Trophoblast cell (in vitro differentiated cells and primary cell): ENCODE results near the gene GCN1.

Source experiments
- DNase-seq, 2 donors: peaks; one replicate each; pipeline ENCODE4 v3.0.0-alpha.2; 2016
- H2AFZ ChIP-seq: 2 replicates; pipeline ENCODE4 v1.6.1; 2013; ENCODE audit warnings: low read length, moderate library complexity, mild to moderate bottlenecking; ENCODE audit not compliant: insufficient read depth, poor library complexity
- H2AK5ac ChIP-seq: 2 replicates; pipeline ENCODE4 v1.6.1; 2013; ENCODE audit warnings: mild to moderate bottlenecking, low read length
- H2BK120ac ChIP-seq: 2 replicates; pipeline ENCODE4 v1.6.1; 2013; ENCODE audit warnings: low read length, mild to moderate bottlenecking, moderate library complexity; ENCODE audit not compliant: insufficient read depth, poor library complexity
- H2BK12ac ChIP-seq: 2 replicates; pipeline ENCODE4 v1.6.1; 2013; ENCODE audit warnings: mild to moderate bottlenecking, low read length, moderate library complexity
- H2BK5ac ChIP-seq: 2 replicates; pipeline ENCODE4 v1.6.1; 2013; ENCODE audit warnings: low read length, low read depth, moderate library complexity, mild to moderate bottlenecking; ENCODE audit not compliant: poor library complexity
- H3K14ac ChIP-seq: 2 replicates; pipeline ENCODE4 v1.6.1; 2013; ENCODE audit warnings: mild to moderate bottlenecking, low read length
- H3K18ac ChIP-seq: 2 replicates; pipeline ENCODE4 v1.6.1; 2013; ENCODE audit warnings: mild to moderate bottlenecking, low read length
- H3K23ac ChIP-seq: 2 replicates; pipeline ENCODE4 v1.6.1; 2013; ENCODE audit warnings: low read length
- H3K27ac ChIP-seq: 2 replicates; pipeline ENCODE4 v1.5.1; 2013; ENCODE audit warnings: low read depth, mild to moderate bottlenecking, inconsistent platforms, low read length, moderate library complexity
- H3K27me3 ChIP-seq: 2 replicates; pipeline ENCODE4 v1.6.1; 2013; ENCODE audit warnings: inconsistent platforms, mild to moderate bottlenecking, low read length, moderate library complexity; ENCODE audit not compliant: insufficient read depth
- H3K36me3 ChIP-seq, 2 experiments: 1 replicate in 1 of 2; 2 replicates in 1 of 2; pipeline ENCODE4 v1.6.1; 2013; ENCODE audit warnings: low read length in 2 of 2, mild to moderate bottlenecking in 2 of 2, moderate library complexity in 1 of 2; ENCODE audit not compliant: insufficient read depth in 2 of 2, control insufficient read depth in 1 of 2
- H3K4ac ChIP-seq: 2 replicates; pipeline ENCODE4 v1.6.1; 2013; ENCODE audit warnings: low read depth, mild to moderate bottlenecking, low read length, moderate library complexity
- H3K4me1 ChIP-seq, 2 experiments: 1 replicate in 1 of 2; 2 replicates in 1 of 2; pipeline ENCODE4 v1.6.1; 2013; ENCODE audit warnings: low read length in 2 of 2, mild to moderate bottlenecking in 2 of 2, moderate library complexity in 1 of 2; ENCODE audit not compliant: insufficient read depth in 2 of 2, control insufficient read depth in 1 of 2
- H3K4me2 ChIP-seq: 2 replicates; pipeline ENCODE4 v1.6.1; 2013; ENCODE audit warnings: inconsistent platforms, mild to moderate bottlenecking, low read length, moderate library complexity
- H3K4me3 ChIP-seq: 2 replicates; pipeline ENCODE4 v1.5.1; 2013; ENCODE audit warnings: mild to moderate bottlenecking, low read depth, low read length, inconsistent platforms
- H3K79me1 ChIP-seq: one replicate; pipeline ENCODE4 v1.6.1; 2013; ENCODE audit warnings: low read length
- H3K79me2 ChIP-seq: 2 replicates; pipeline ENCODE4 v1.6.1; 2013; ENCODE audit warnings: low read length, mild to moderate bottlenecking; ENCODE audit not compliant: control insufficient read depth, insufficient read depth, poor library complexity
- H3K9ac ChIP-seq: 2 replicates; pipeline ENCODE4 v1.6.1; 2013; ENCODE audit warnings: mild to moderate bottlenecking, low read length
- H3K9me3 ChIP-seq: 2 replicates; pipeline ENCODE4 v1.6.1; 2013; ENCODE audit warnings: low read depth, mild to moderate bottlenecking, control low read depth, inconsistent platforms, low read length; ENCODE audit not compliant: insufficient read depth
- H4K12ac ChIP-seq: 2 replicates; pipeline ENCODE4 v1.6.1; 2013; ENCODE audit warnings: low read depth, mild to moderate bottlenecking, low read length, moderate library complexity
- H4K8ac ChIP-seq: 2 replicates; pipeline ENCODE4 v1.6.1; 2013; ENCODE audit warnings: low read depth, mild to moderate bottlenecking, low read length, moderate library complexity
- H4K91ac ChIP-seq: one replicate; pipeline ENCODE4 v1.6.1; 2013; ENCODE audit warnings: low read depth, mild to moderate bottlenecking, low read length, moderate library complexity
- WGBS: extraction: QIAGEN DNeasy Blood & Tissue Kit; methylation state at CpG from one replicate; pipeline ENCODE4 v1.1.7; 2013; ENCODE audit warnings: missing lambda C conversion rate; ENCODE audit not compliant: insufficient read length, insufficient coverage; ENCODE audit errors: extremely low coverage; 5-methylcytosine and 5-hydroxymethylcytosine counted together

GCN1 gene

GRCh38 chr12:120158351-120158750 is 36.2 kb downstream of the GCN1 start:
- Histone ChIP-seq H3K9me3 (peaks cover 4% of the 10 kb centered on the region), H4K91ac (no peak overlapping the region), H3K27ac (no peak overlapping the region), H4K8ac (no peak overlapping the region), H3K79me1 (no peaks in the 10 kb centered on the region), H2BK12ac (no peak overlapping the region), H3K4ac (no peak overlapping the region), H3K79me2 (no peaks in the 10 kb centered on the region), H3K36me3 (peaks cover 84 to 94% of the 10 kb centered on the region in 2 experiments), H4K12ac (no peak overlapping the region), H3K4me2 (no peak overlapping the region), H2AFZ (no peak overlapping the region), H3K18ac (no peak overlapping the region), H3K23ac (no peak overlapping the region), H2AK5ac (no peak overlapping the region), H3K14ac (no peak overlapping the region), H3K4me1 (no peaks in the 10 kb centered on the region), H3K4me3 (no peak overlapping the region), H2BK120ac (no peak overlapping the region), H2BK5ac (no peak overlapping the region), H3K27me3 (no peaks in the 10 kb centered on the region), H3K9ac (no peak overlapping the region)
- DNase-seq, result no peak
- WGBS, result no CpG with 5 or more reads among the region's 10 CpGs

- Histone ChIP-seq H3K4ac (no peak overlapping the region), H3K9me3 (peaks cover 2% of the 10 kb centered on the region), H3K4me1 (no peaks in the 10 kb centered on the region), H4K12ac (no peak overlapping the region), H3K4me2 (no peak overlapping the region), H3K27ac (no peak overlapping the region), H4K8ac (no peak overlapping the region), H3K14ac (no peak overlapping the region), H2AK5ac (no peak overlapping the region), H3K18ac (no peak overlapping the region), H3K23ac (no peak overlapping the region), H3K79me2 (no peaks in the 10 kb centered on the region), H3K79me1 (no peaks in the 10 kb centered on the region), H2AFZ (no peak overlapping the region), H3K9ac (no peak overlapping the region), H4K91ac (no peak overlapping the region), H2BK5ac (no peak overlapping the region), H2BK12ac (no peak overlapping the region), H3K27me3 (no peaks in the 10 kb centered on the region), H2BK120ac (no peak overlapping the region), H3K4me3 (no peak overlapping the region), H3K36me3 (peaks cover 82 to 93% of the 10 kb centered on the region in 2 experiments)
- WGBS, result no CpG with 5 or more reads among the region's 11 CpGs
- DNase-seq, result no peak
These were observed 36.8 kb downstream of the GCN1 start for GRCh38 chr12:120157678-120158077.

GRCh38 chr12:120156315-120157259 is 37.9 kb downstream of the GCN1 start:
- Histone ChIP-seq H2BK5ac (no peak overlapping the region), H2BK12ac (no peak overlapping the region), H3K27me3 (no peaks in the 10 kb centered on the region), H3K79me2 (no peaks in the 10 kb centered on the region), H3K9me3 (peaks cover 2% of the 10 kb centered on the region), H3K23ac (no peak overlapping the region), H4K91ac (no peak overlapping the region), H2AK5ac (no peak overlapping the region), H3K4ac (no peak overlapping the region), H2AFZ (no peak overlapping the region), H4K12ac (no peak overlapping the region), H3K4me2 (no peak overlapping the region), H3K27ac (no peak overlapping the region), H2BK120ac (no peak overlapping the region), H3K9ac (no peak overlapping the region), H3K18ac (no peak overlapping the region), H3K79me1 (no peaks in the 10 kb centered on the region), H4K8ac (no peak overlapping the region), H3K36me3 (peaks cover 75 to 87% of the 10 kb centered on the region in 2 experiments), H3K4me3 (peak overlapping the region; percentile 25), H3K14ac (no peak overlapping the region), H3K4me1 (no peaks in the 10 kb centered on the region)
- WGBS, result no CpG with 5 or more reads among the region's 22 CpGs
- no peak for DNase-seq

GRCh38 chr12:120155072-120155471 is 39.4 kb downstream of the GCN1 start:
- Histone ChIP-seq H3K36me3 (peaks cover 75 to 85% of the 10 kb centered on the region in 2 experiments), H3K14ac (no peak overlapping the region), H3K4ac (no peak overlapping the region), H3K79me1 (no peaks in the 10 kb centered on the region), H3K18ac (no peak overlapping the region), H3K23ac (no peak overlapping the region), H3K9me3 (peaks cover 2% of the 10 kb centered on the region), H3K79me2 (no peaks in the 10 kb centered on the region), H3K9ac (no peak overlapping the region), H2BK12ac (no peak overlapping the region), H3K4me2 (no peak overlapping the region), H3K4me3 (peak overlapping the region; percentile 47), H4K91ac (no peak overlapping the region), H2AFZ (no peak overlapping the region), H4K12ac (no peak overlapping the region), H2BK120ac (no peak overlapping the region), H3K27me3 (no peaks in the 10 kb centered on the region), H3K27ac (no peak overlapping the region), H2AK5ac (no peak overlapping the region), H3K4me1 (no peaks in the 10 kb centered on the region), H2BK5ac (no peak overlapping the region), H4K8ac (no peak overlapping the region)
- DNase-seq, result no peak
- WGBS, result no CpG with 5 or more reads among the region's 15 CpGs
